Measurements from ENCODE around the gene NDUFB5.
"Not testable (repeated sequence)": the region's sequence is repeated elsewhere in the genome, so short reads cannot be mapped to it uniquely, and the experiment has no call there.

The NDUFB5 gene

DNA sequence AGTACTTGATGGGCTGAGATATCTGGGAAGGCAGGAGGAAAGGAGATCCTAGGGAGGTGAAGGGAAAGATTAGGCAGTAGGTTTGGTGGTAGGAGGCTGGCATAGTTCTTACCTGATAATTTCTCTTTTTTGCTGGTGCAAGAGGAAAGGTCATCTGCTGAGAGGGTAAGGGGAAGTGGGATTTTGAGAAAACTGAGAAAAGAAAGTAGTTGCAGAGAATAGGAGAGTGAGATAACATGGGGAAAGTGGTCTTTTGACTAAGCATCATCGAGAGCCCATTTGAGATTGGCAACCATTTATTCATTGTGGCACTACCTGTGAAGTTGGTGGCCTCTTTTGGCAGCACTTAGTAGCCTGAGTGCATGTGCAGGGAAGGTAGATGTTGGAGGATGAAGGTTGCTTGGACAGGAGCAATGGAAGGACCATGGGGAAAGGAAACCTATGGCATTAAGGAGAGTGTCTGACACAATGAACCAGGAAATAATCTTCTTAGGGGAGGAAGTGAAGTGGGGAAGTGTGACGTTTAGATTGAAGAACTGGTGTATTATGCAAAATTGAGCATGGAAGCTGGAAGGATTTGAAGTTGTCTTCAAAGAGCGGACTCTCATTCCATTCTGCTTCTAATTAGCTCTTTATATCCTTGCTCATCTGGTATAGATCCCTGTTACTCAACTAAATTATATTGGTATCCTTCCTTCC is 26.3 kb downstream of the NDUFB5 start:
- ATAC-seq: no peak

DNA sequence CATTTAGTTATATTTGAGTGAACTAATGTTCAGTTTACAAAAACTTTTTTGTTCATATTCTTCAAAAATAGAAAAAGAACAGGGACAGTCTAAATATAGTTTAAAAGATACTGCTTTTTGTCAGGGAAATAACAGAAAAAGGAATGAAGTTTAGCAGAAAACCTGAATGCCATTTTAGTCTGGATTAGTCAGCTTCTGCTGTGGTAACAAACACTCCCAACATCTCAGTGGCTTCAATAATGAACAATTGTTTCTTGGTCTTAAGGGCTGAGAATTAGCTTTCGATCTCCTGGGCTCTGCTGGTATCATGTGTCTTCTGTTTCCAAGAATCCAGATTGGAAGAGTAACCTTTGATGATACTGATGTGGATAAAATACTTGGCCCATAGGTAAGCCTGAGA is 35.9 kb downstream of the NDUFB5 start:
- no peak for ATAC-seq
- no peak for DNase-seq

More for the DNA sequence above, 26.3 kb downstream of the NDUFB5 start:
- no peak for DNase-seq

DNA sequence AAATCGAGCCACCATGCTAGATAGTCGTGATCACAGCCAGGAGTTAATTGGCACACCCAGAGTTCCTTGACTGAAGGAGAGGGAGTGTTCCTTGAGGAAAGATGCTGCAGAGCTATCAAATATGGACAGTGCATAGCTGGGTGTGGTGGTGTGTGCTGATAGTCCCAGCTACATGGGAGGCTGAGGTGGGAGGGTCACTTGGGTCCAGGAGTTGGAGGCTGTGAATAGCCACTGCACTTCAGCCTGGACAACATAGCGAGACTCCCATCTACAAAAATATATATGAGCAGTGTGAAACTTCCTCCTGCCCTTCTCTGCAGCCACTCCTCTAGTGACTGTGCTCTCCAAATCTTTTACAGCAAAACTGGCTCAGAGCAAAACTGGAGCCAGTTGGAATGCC is 38.3 kb downstream of the NDUFB5 start:
- DNase-seq (no peak), ATAC-seq (no peak)

DNA sequence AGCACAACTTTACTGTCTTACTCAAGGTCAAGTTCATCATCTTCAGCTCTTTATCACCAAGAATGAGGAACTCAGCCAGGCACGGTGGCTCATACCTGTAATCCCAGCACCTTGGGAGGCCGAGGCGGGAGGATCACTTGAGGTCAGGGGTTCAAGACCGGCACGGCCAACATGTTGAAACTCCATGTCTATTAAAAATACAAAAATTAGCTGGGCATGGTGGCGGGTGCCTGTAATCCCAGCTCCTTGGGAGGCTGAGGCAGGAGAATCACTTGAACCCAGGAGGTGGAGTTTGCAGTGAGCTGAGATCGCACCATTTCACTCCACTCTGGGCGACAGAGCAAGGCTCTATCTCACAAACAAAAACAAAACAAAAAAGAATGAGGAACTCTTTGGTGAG is 39.2 kb downstream of the NDUFB5 start:
- DNase-seq, ATAC-seq: not testable (repeated sequence)

DNA sequence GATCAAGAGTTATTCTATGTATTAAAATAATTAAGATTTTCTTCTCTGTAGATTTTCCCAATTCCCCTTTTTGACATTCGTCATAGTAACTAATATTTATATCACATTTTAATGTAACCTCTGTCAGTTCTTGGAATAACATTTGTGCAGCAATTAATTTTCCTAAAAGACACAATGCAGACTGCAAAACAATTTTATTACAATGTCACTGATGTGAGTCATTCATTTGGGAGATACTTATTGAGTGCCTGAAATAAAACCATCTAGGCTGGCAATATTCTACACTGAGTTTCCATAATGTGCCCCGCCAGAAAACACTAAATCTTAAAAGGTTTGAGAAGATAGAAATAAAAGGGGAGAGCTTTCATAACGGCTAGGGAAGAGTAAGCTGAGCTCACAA is 41.6 kb downstream of the NDUFB5 start:
- DNase-seq: no peak
- ATAC-seq: no peak

DNA sequence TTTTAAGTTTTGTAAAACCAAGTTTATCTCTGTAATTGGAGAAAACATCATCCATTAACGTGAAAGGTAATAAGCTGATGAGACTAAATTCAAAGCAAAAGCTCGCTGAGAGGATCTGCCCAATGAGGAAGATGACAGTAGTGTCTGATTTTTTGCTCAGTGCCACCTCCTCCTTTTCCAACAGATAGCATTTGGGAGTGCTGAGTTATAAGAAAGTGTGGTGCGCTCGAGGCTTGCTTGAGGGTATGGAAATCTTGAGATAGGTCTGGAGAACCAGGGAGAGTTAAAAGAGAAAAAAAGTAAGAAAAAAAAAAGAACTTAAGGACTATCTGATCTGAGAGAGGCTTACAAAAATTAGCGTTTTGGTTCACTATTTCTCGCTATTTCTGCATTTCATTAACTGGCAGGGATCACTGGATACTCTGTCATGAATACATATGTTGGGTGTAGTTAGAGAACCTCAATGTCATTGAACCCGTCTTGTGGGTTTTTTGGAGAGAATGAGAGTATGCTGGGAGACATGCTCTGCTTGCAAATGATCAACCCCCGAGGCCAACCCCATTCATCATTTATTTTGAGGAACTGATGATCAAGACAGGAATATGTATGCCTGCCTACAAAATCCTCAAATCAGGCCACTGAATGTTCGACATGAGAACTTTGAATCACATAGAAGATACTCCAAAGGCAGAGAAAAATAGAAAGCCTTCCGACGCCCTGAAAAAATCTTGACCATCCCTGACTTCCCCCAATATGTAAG is 47.3 kb downstream of the NDUFB5 start:
- ATAC-seq: no peak
- no peak for DNase-seq

DNA sequence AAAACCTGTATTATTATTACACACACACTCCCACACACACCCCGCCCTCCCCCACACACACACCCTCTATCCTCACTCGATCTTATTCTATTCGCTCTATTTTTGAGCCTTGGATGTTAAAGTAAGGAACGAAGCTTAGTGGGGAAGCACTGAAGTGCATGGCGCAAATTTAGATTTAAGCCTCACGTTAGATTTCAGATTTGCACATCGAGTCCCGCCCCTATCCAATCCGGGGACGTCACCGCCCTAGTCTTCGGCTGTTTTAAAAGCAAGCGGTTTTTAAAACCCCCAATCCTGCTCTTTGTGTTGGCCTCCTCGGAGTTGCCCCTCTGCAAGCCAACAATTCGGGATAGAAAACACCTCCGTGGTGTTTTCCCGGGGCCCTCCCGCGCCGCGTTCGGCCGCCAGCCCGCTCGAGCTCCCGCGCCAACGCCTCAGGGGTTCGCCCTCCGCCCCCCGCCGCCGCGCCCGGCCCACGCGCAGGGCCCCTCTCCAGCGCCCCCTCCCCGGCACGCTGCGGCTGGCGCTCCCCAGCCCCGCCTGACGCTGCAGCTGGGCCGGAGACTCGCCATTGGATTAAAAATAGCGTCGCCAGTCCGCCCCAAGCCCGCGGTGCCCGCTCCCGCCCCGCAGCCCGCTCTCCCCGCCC is 48.0 kb downstream of the NDUFB5 start, which contains the start of gene USP13:
USP13 (plus strand) TSS at position 594 of the 649 bp plus-strand sequence. CDS start 186 bp downstream, outside the sequence.
- DNase-seq (peak; percentile 62), ATAC-seq (peak; percentile 64)

DNA sequence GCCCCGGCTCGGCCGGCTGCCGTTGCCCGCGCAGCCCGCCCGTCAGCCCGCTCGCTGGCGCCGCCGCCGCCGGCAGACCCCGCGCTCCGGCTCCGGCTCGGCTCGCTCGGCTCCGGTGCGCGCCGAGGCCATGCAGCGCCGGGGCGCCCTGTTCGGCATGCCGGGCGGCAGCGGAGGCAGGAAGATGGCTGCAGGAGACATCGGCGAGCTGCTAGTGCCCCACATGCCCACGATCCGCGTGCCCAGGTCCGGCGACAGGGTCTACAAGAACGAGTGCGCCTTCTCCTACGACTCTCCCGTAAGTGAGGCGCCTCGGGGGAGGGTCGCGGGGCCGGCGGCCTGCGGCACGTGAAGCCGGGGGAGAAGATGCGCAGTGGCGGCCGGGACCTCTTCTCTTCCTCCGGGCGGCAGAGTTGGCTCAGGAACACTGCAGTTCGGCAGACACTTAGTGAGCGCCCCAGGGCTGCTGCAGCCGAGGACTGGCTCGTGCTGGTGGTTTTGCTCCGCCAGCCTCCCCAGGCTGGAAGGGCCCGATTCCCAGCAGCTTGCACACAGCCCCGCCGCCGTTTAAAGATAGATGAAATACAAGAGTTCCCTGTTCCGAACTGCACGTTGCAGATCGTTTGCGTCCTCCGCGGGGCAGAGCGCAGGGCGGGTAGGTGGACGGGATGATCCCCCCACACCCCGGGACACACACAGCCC is 48.7 kb downstream of the NDUFB5 start:
- ATAC-seq (peak; percentile 72), DNase-seq (peak; percentile 67)

DNA sequence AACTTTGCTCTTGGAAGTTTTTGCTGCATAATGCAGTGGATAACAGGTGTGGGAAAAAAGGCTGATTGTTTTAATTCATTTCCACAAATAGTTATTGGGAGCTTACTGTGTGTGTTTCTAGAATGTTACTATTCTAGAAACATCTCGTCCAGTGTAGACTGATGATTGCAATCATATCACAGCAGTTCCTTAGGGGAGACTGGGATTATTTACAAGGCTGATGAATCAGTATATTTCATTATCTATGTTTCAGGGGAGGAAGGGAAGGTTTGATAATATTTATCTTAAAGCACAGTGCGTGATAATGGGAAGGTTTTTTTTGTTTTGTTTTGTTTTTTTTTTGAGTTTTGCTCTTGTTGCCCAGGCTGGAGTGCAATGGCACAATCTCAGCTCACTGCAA is 50.6 kb downstream of the NDUFB5 start:
- ATAC-seq (no peak), DNase-seq (no peak)

DNA sequence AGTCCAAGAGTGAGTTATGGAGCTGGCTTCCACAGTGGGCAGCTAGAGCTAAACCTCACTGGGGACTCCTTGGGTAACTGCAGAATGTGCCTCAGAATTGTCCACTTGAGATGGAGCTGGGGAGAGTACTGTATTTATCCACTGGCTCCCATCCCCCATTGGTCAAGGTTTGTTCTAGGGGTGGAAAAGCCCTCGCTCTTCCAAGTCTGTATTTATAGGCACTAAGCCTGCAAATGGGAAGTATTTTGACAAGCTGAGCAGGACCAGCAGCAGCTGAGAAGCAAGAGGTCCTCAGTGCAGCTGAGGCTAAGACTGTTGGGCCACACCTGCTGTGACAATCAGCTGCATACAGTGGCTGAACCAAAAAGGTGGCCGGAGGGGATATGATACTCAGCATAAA is 54.0 kb downstream of the NDUFB5 start:
- no peak for DNase-seq
- ATAC-seq: no peak

DNA sequence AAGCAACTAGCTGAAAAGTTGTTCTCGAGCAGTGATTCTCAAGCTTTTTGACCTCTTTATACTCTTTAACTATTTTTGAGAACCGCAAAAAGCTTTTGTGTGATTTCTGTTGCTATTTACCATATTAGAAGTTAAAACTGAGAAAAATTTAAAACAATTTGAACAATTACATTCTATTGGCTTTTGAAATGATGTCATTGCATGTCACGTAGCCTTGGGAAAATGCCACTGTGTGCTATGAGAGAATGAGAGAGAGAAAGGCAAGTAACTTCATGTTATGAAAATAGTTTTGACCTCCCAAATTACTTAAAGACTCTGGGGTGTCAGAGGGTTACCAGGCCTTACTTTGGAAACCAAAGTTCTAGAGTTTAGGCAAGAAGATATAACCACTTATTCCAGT is 56.3 kb downstream of the NDUFB5 start:
- ATAC-seq: no peak
- no peak for DNase-seq

DNA sequence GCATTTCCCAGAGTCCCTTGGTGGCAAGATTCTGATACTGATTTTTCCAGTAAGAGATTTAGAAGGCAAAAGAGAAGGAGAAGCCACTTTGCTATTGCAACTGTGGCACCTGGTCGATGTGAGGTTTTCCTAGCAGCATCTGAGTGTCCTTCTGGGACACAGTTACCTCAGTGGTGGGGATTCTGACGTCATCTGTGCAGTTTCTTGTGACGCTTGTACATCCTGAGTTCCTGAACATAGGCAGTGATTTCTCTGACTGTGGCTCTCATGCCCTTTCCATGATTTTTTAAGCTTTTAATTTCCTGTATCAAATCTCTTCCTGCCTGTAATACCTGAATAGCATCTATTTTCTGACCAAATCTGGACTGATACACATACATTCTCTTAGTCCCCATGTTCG is 57.2 kb downstream of the NDUFB5 start:
- DNase-seq (no peak), ATAC-seq (no peak)

DNA sequence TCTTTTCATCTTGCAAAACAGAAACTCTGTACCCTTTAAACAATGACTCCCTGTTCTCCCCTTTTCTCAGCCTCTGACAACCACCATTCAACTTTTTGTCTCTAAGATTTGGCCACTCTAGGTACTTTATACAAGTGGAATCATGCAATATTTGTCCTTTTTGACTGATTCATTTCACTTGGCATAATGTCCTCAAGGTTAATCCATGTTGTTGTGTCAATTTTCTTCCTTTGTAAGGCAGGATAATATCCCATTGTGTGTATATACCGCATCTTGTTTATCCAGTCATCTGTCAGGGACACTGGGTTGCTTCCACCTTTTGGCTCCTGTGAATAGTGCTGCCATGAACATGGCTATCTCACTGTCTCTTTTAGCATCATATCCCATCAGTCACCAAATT is 58.5 kb downstream of the NDUFB5 start:
- no peak for ATAC-seq

DNA sequence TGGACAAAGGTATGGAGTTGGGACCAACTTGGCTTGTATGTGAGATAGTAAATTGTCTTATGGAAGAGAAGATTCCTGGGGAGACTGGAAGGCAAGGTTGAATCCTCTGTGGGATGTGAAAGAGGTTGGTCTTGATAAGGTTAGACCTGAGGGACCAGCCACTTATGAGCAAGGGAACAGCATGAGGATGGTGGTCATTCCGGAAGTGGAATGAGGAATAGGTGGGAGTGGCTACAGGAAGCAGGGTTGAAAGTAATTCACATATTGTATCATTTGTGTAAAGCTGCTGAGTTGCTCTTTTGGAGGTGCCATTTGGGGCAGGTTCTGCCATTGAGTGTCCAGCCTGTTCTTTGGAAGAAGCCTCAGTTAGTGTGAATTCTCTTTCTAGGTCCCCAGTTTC is 61.4 kb downstream of the NDUFB5 start:
- no peak for DNase-seq
- ATAC-seq: no peak

More for the DNA sequence above, 58.5 kb downstream of the NDUFB5 start:
- DNase-seq: no peak

DNA sequence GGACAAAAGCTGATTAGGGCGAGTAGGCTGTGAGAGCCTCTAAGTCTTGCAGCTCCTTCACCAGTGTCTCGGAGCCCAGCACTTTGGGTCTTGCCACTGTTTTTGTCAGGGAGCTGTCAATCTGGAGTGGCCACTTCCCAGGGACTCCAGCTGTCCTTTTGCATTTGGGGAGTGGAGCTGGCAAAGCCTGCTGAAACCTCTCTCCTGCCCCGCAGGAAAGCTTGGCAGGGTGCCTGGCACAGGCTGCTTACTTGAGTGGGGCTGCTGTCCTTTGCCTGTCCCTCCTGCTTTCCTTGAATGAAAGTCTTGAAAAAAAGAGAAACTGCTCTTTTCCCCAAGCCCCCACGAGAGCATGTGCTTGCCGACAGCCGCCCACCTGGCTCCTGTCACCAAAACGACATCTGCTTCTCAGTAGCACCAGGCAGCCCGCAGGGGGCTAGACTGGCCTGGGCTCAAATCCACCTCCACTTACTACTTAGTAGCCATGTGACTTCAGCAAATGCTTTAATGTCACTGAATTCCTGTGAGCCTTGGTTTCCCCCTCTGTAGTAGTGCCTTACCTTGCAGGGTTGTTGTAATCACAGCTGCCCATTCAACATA is 61.9 kb downstream of the NDUFB5 start:
- no peak for ATAC-seq

DNA sequence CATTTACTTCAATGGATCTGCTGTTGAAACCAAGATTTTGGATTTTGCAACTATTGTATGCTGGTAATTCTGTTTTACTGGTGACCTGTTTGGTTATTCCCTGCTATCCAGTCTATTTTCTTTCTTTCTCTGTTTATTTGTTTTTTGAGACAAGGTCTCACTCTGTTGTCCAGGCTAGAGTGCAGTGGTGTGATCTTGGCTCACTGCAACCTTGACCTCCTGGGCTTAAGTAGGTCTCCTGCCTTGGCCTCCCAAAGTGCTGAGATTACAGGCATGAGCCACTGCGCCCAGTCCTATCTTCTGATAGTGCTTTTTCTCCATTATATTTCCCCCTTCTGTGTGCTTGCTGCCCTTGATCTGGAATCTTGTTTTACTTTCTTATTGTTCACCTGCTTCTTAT is 63.8 kb downstream of the NDUFB5 start:
- DNase-seq (no peak), ATAC-seq (no peak)

More for the DNA sequence above, 61.9 kb downstream of the NDUFB5 start:
- no peak for DNase-seq

DNA sequence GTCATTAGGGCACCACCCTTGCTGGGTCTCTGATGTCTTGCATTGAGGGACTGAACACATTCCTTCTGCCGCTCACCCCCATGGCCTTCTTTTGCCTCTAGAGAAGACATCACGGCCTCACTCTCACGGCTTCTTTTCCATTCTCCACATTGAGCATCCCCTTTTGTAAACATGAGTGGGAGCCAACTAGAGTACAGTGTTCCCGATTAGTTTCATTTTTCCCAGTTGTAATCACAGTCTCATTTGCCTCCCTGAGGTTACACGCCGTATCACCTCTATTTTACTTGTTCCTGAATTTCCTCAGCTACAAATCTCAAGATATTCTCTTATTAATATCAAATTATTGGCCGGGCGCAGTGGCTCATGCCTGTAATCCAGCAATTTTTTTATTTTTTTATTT is 65.7 kb downstream of the NDUFB5 start:
- DNase-seq: no peak
- no peak for ATAC-seq

DNA sequence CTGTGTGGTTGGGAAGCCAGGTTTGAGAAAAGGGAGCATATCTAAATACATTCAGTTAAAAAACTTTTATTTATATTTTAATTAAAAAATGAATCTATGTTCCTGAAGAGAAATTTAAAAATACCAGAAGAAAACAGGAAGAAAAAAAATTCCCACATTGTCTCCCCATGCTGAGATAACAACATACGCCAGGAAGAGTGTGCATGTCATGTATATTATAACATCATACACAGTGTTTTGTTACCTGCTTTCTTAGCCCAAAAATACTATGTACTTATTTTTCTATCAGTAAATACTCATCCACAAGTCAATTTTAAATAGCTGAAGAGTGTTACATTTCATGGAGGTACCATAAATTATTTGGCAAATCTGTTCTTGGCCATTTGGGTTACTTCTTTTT is 66.7 kb downstream of the NDUFB5 start:
- DNase-seq (no peak), ATAC-seq (no peak)

DNA sequence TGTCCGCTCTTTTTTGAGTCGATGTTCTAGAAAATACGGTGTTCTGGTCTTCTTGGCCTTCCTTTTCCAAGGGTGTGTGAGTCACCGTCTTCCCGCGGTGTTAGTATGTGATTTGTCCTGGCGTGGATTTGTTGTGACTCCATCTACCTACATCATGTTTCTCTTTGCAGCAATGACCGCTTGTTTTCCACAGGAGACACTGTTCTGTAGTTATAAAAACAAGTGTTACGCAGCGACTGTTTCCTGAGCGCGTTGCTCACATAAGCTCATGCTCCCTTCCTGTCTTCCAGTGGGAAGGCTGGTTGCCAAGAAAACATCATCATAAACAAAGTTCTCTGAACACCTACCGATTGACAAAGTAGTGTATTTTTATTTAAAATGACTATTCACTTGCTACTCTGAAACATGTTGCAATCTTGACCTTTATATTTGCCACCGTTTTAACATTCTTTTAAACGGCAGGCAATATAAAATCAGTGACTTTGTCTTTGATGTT is 67.2 kb downstream of the NDUFB5 start:
- no peak for DNase-seq
- no peak for ATAC-seq

DNA sequence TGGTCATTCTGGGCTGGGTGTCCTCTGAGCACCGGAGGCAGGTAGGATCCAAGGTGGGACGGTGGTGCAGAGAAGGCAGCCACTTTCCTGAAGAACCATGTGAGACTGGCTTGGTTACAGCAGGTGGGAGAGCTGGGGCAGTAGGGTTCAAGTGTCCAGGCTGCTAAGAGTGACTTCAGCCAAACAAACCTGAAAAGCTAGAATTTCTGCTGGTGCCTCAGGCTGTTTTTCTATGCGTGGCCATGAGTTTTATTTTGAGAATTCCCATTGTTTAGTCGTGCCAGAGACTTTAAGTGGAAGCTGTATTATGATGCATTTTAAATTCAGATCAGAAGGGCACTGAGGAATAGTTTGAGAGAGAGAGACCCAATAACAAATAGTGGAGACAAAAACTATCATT is 68.3 kb downstream of the NDUFB5 start:
- ATAC-seq (no peak), DNase-seq (no peak)

DNA sequence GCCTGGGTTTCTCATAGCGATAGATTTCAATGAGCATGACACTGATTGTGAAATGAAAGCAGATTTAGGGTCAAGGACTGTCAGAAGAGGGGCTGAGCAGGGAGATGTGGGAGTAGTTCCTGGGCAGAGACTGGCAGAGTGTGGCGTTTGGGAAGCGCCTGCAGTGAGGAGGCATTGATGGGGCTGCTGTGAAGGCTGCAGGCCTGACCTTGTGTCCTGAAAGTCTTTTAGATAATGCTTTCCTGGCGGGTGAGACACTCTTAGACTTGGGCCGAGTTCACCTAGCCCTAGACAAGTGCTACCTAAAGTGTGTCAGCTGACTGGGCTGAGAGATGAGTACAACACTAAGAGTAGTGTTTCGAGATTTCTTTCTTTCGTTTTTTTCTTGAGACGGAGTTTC is 68.9 kb downstream of the NDUFB5 start:
- no peak for DNase-seq
- ATAC-seq: no peak

DNA sequence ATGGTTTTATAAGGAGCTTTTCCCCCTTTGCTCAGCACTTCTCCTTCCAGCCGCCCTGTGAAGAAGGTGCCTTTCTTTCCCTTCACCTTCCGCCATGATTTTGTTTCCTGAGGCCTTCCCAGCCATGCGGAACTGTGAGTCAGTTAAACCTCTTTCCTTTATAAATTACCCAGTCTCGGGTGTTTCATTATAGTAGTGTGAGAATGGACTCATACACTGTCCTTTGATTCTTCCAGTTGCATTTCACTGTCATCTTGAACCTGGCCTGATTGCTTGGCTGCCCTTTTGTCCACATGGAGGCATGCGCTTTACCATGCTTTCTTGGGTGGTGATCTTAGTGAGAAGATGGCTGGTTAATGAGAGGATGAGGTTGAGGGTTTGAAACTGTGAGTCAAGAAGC is 71.5 kb downstream of the NDUFB5 start:
- ATAC-seq (no peak), DNase-seq (no peak)
